NT2/D1 (cell line): ENCODE data around the gene SPATA13.

Source experiments
- DNase-seq: peaks from one replicate; pipeline ENCODE4 v3.0.0-alpha.2; 2011; ENCODE audit warnings: low read depth, low spot score
- H3K27me3 ChIP-seq: 2 replicates; pipeline ENCODE4 v1.6.0; 2011; ENCODE audit warnings: mild to moderate bottlenecking; ENCODE audit not compliant: insufficient read length, insufficient read depth
- H3K36me3 ChIP-seq: 2 replicates; pipeline ENCODE4 v1.6.1; 2011; ENCODE audit warnings: mild to moderate bottlenecking, low read length, mixed read lengths; ENCODE audit not compliant: insufficient read depth, insufficient read length
- H3K4me1 ChIP-seq: 2 replicates; pipeline ENCODE4 v1.5.1; 2011; ENCODE audit not compliant: insufficient read depth, insufficient read length
- H3K4me3 ChIP-seq: 2 replicates; pipeline ENCODE4 v1.5.1; 2011; ENCODE audit warnings: low read depth; ENCODE audit not compliant: insufficient read length
- H3K9ac ChIP-seq: 2 replicates; pipeline ENCODE4 v1.6.0; 2011; ENCODE audit warnings: low read depth; ENCODE audit not compliant: insufficient read length
- H3K9me3 ChIP-seq: 2 replicates; pipeline ENCODE4 v1.5.1; 2011; ENCODE audit warnings: mild to moderate bottlenecking, low read length; ENCODE audit not compliant: insufficient read depth
- SUZ12 ChIP-seq: IDR thresholded peaks from 2 replicates; pipeline ENCODE4 v1.6.1; 2011; ENCODE audit not compliant: insufficient read length, insufficient read depth; ENCODE audit errors: extremely low read depth
- YY1 ChIP-seq: IDR thresholded peaks from 2 replicates; pipeline ENCODE4 v1.6.1; 2011; ENCODE audit not compliant: insufficient read length, insufficient read depth
- ZNF274 ChIP-seq: IDR thresholded peaks from 2 replicates; pipeline ENCODE4 v1.6.1; 2011; ENCODE audit warnings: mild to moderate bottlenecking, low read depth, low read length

The SPATA13 gene

GRCh38 chr13:24180750-24181377 is 20.3 kb downstream of the SPATA13 start:
- no peaks in the 10 kb centered on the region for H3K27me3 ChIP-seq

DNA sequence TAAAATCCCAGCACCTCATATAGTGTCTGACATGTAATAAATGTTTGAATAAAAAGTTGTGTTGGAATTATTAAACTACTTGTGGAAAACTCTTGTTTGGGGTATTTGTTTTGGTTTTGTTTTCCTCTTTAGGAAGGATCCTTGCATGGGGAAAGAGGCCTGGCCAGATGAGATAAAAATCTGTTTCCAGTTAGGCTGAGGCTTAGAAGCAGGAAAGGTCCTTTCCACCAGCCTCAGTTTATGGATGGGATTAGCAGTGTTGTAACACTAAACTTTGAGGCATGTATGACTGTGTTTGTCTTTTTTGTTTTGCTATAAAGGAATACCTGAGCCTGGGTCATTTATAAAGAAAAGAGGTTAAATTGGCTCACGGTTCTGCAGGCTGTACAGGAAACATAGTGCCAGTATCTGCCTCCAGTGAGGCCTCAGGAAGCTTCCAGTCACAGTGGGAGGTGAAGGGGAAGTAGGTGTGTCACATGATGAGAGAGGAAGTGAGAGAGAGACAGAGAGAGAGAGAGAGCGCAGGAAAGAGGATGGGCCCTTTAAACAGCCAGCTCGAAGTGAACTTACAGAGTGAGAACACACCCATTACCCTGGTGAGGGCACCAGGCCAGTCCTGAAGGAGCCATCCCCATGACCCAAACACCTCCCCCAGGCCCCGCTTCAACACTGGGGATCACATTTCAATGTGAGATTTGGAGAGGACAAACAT is 21.6 kb downstream of the SPATA13 start:
- H3K36me3 ChIP-seq, result no peaks in the 10 kb centered on the region
- no peaks in the 10 kb centered on the region for H3K27me3 ChIP-seq
- H3K4me3 ChIP-seq, result no peak overlapping the region
- TF ChIP-seq ZNF274 (no peak), YY1 (no peak), SUZ12 (no peak)
- no peak for DNase-seq
- no peaks in the 10 kb centered on the region for H3K4me1 ChIP-seq
- H3K9ac ChIP-seq, result no peak overlapping the region
- no peaks in the 10 kb centered on the region; the same call in 1 of the 2 replicates for H3K9me3 ChIP-seq

More at GRCh38 chr13:24180750-24181377, 20.3 kb downstream of the SPATA13 start:
- Histone ChIP-seq H3K36me3 (no peaks in the 10 kb centered on the region), H3K9me3 (no peaks in the 10 kb centered on the region; the same call in 1 of the 2 replicates), H3K4me3 (no peak overlapping the region), H3K9ac (no peak overlapping the region), H3K4me1 (no peaks in the 10 kb centered on the region)
- DNase-seq, result no peak
- no peak for TF ChIP-seq ZNF274
- no peak for TF ChIP-seq SUZ12
- no peak for TF ChIP-seq YY1

- H3K9ac ChIP-seq, result no peak overlapping the region
- H3K36me3 ChIP-seq, result no peaks in the 10 kb centered on the region
- H3K27me3 ChIP-seq, result no peaks in the 10 kb centered on the region
- H3K4me3 ChIP-seq, result no peak overlapping the region
- H3K9me3 ChIP-seq, result no peaks in the 10 kb centered on the region; the same call in 1 of the 2 replicates
- no peak for DNase-seq
- TF ChIP-seq SUZ12 (no peak), ZNF274 (no peak), YY1 (no peak)
- no peaks in the 10 kb centered on the region for H3K4me1 ChIP-seq
Measured at GRCh38 chr13:24182703-24183081, 22.2 kb downstream of the SPATA13 start.

- Histone ChIP-seq H3K9me3 (no peaks in the 10 kb centered on the region; the same call in 1 of the 2 replicates), H3K9ac (no peak overlapping the region), H3K4me3 (no peak overlapping the region), H3K4me1 (no peaks in the 10 kb centered on the region), H3K36me3 (no peaks in the 10 kb centered on the region), H3K27me3 (no peaks in the 10 kb centered on the region)
- TF ChIP-seq YY1, result no peak
- no peak for TF ChIP-seq SUZ12
- TF ChIP-seq ZNF274, result no peak
- no peak for DNase-seq
Measured at GRCh38 chr13:24183741-24184182, 23.2 kb downstream of the SPATA13 start.

DNA sequence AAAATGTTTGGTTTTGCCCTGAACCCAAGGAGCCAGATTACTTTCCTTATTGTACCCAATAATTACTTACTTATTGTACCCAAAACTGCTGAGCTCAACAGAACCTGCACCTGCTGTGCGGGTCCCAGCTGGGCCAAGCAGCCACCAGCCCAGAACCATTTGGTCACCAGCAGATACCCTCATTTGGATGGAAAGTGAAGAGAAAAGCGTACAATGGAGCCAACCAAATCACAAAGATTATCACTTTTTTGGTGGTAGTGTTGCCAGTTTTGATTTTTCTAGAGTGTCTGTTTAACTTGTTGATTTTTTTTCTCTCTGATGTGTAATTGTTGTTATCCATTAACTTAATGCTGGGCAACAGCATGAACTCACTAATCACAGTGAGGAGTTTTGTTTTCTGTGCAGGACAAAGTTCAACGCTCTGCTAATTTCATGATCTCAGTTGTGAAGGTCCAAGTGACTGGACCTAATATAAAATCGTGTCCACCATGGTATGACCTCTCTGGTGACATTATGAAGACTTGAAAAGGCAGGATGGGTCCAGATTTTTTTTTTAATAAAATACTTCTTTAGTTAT is 23.8 kb downstream of the SPATA13 start:
- Histone ChIP-seq H3K4me3 (no peak overlapping the region), H3K36me3 (no peaks in the 10 kb centered on the region), H3K4me1 (no peaks in the 10 kb centered on the region), H3K9ac (no peak overlapping the region), H3K9me3 (no peaks in the 10 kb centered on the region; the same call in 1 of the 2 replicates), H3K27me3 (no peaks in the 10 kb centered on the region)
- no peak for TF ChIP-seq YY1
- no peak for DNase-seq

DNA sequence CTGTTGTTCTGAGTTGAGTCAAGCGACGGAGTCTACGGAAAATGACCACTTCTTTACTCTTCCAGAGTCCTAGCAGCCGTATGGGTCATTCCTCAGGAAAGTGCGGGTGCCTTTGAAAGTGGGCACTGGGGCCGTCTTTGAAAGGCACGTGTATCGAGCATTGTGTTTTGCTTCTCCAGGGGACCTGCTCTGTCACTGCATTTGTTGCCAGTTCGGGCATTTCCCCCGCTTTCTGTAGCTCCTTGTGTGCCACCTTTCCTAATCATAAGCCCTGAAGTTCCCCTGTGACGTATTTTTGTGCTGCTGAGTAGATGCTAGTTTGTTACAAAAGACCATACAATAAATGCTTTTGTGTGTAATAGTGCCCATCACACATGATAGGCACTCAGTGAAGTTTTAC is 24.4 kb downstream of the SPATA13 start:
- Histone ChIP-seq H3K4me3 (no peak overlapping the region), H3K27me3 (no peaks in the 10 kb centered on the region), H3K9ac (no peak overlapping the region), H3K36me3 (no peaks in the 10 kb centered on the region), H3K9me3 (no peaks in the 10 kb centered on the region; the same call in 1 of the 2 replicates), H3K4me1 (no peaks in the 10 kb centered on the region)
- TF ChIP-seq SUZ12 (no peak), YY1 (no peak), ZNF274 (no peak)
- DNase-seq, result no peak

DNA sequence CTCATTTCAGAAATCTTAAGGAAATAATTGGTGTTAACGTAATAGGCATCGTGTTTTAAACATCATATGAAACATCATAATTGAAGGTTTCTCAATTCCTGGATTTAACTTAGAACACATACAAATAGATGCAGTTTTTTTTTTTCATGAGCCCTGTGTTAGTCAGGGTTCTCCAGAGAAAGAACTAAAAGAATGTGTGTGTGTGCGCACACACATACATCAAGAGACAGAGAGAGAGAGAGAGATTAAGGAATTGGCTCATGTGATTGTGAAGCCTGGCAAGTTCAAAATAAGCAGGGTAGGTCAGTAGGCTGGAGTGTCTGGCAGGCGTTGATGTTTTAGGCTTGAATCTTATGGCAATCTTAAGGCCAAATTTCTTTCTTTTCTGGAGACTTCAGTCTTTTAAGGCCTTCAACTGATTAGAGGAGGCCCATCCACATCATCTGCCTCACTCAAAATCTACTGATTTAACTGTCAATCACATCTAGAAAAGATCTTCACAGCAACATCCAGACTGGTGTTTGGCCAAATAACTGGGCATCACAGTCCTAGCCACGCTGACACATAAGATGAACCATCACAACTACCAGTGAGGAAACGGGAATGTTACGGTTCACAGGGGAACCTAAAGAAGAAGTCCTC is 25.2 kb downstream of the SPATA13 start:
- no peaks in the 10 kb centered on the region for H3K36me3 ChIP-seq
- H3K9ac ChIP-seq, result no peak overlapping the region
- DNase-seq, result no peak
- TF ChIP-seq YY1, result no peak
- no peak for TF ChIP-seq ZNF274
- TF ChIP-seq SUZ12, result no peak
- no peaks in the 10 kb centered on the region; the same call in 1 of the 2 replicates for H3K9me3 ChIP-seq
- H3K4me1 ChIP-seq, result no peaks in the 10 kb centered on the region
- H3K27me3 ChIP-seq, result no peaks in the 10 kb centered on the region
- H3K4me3 ChIP-seq, result no peak overlapping the region
